Gastrocnemius medialis (tissue), 4 donors: ENCODE results near the gene GHDC.

ENCODE experiments used
- POLR2A ChIP-seq, 2 donors: fragments of 450-650 bp; IDR thresholded peaks; one replicate each; pipeline ENCODE4 v1.6.1; 2017; ENCODE audit warnings: antibody characterized with exemption in 2 of 2, mild to moderate bottlenecking in 2 of 2, moderate library complexity in 2 of 2
- TF ChIP-seq, protein P1 (sequence below), 5 experiments: fragments of 450-650 bp in 3 of 5; fragments of 200-600 bp in 2 of 5; sonication (generic) in 2 of 5; IDR thresholded peaks in 4 of 5; conservative IDR thresholded peaks in 1 of 5; 1 replicate in 4 of 5; 2 replicates in 1 of 5; pipeline ENCODE4 v1.5.1; 2016 to 2019; ENCODE audit warnings: antibody characterized with exemption in 5 of 5, mild to moderate bottlenecking in 3 of 5, moderate library complexity in 3 of 5

DNA sequence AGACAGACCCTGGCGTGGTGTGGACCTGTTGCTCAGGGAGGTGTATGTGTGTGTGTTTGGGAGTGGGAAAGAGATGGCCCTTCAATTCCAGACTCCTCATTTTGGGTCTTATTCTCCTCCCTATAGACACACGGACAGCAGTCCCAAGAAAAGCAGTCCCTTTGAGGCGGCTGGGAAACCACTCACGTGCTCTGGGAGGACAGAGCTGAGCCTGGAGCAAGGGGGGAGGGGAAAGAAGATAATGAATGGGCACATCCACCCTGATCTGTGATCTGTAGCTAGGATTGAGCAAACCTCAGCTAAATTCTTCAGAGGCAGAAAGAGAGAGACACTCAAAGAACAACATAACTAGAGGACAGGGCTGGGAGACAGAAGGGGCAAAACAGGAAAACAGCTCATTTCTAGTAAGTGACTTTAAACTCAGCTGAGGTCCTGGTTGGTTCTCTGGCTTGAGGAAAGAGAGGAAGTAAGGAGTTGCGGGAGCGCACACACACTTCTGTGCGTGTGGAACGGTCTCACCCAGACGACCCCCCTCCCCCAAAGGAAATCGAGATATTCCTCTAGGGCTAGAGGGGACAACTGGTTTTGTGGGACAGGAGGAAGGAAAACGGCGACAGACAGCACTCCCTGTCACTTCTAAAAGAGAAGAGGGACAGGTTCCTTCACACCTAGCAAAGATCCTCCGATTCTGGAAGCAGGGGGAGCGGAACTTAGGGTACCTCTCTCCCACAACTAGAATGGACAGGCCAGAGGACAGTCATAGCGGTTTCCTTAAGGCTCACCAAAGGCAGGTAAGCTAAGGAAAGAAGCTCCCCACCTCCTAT lies 40.2 kb downstream of the GHDC start:
- no peak for TF ChIP-seq POLR2A (IDR thresholded peaks at IDR 0.05)
- TF ChIP-seq, protein P1, sequence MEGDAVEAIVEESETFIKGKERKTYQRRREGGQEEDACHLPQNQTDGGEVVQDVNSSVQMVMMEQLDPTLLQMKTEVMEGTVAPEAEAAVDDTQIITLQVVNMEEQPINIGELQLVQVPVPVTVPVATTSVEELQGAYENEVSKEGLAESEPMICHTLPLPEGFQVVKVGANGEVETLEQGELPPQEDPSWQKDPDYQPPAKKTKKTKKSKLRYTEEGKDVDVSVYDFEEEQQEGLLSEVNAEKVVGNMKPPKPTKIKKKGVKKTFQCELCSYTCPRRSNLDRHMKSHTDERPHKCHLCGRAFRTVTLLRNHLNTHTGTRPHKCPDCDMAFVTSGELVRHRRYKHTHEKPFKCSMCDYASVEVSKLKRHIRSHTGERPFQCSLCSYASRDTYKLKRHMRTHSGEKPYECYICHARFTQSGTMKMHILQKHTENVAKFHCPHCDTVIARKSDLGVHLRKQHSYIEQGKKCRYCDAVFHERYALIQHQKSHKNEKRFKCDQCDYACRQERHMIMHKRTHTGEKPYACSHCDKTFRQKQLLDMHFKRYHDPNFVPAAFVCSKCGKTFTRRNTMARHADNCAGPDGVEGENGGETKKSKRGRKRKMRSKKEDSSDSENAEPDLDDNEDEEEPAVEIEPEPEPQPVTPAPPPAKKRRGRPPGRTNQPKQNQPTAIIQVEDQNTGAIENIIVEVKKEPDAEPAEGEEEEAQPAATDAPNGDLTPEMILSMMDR (IDR thresholded peaks at IDR 0.05 in 4 of 5, conservative IDR thresholded peaks at IDR 0.05 in 1 of 5) = no peak
